Colon (tissue), 2 donors: ENCODE data around the gene TBP.
A peak's percentile ranks its signal among the peaks of the same experiment; 100 is the strongest.
"Not testable (repeated sequence)": the region's sequence is repeated elsewhere in the genome, so short reads cannot be mapped to it uniquely, and the experiment has no call there.

ENCODE experiments used
- FAIRE-seq: peaks from 2 replicates; lab custom pipeline; 2012; peaks lifted over from hg19 to GRCh38; lab: Jason Lieb, UNC
- donor health status: control.
- donor health status: control.

Gene TBP

GRCh38 chr6:170554013-170554795, at the start of gene TBP:
Gene TBP (plus strand): TSS chr6:170554369. CDS start chr6:170557030, 2,661 bp downstream.
- FAIRE-seq = peak; percentile 89

GRCh38 chr6:170504479-170504878, 49.7 kb upstream of the TBP start:
- FAIRE-seq = no peak

GRCh38 chr6:170505306-170505705, 48.9 kb upstream of the TBP start:
- no peak for FAIRE-seq

GRCh38 chr6:170506446-170506845, 47.7 kb upstream of the TBP start:
- no peak for FAIRE-seq

DNA sequence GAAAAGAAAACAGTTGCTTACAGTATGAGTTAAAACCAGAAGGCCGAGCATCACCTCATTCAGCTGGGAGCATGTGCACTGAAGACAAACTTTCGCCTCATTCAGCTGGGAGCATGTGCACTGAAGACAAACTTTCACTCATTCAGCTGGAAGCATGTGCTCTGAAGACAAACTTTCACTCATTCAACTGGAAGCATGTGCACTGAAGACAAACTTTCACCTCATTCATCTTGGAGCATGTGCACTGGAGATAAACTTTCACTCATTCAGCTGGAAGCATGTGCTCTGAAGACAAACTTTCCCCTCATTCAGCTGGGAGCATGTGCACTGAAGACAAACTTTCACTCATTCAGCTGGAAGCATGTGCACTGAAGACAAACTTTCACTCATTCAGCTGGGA, 46.4 kb upstream of the TBP start:
- FAIRE-seq = not testable (repeated sequence)

DNA sequence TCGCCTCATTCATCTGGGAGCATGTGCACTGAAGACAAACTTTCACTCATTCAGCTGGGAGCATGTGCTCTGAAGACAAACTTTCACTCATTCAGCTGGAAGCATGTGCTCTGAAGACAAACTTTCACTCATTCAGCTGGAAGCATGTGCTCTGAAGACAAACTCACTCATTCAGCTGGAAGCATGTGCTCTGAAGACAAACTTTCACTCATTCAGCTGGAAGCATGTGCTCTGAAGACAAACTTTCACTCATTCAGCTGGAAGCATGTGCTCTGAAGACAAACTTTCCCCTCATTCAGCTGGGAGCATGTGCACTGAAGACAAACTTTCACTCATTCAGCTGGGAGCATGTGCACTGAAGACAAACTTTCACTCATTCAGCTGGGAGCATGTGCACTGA, 45.9 kb upstream of the TBP start:
- not testable (repeated sequence) for FAIRE-seq

DNA sequence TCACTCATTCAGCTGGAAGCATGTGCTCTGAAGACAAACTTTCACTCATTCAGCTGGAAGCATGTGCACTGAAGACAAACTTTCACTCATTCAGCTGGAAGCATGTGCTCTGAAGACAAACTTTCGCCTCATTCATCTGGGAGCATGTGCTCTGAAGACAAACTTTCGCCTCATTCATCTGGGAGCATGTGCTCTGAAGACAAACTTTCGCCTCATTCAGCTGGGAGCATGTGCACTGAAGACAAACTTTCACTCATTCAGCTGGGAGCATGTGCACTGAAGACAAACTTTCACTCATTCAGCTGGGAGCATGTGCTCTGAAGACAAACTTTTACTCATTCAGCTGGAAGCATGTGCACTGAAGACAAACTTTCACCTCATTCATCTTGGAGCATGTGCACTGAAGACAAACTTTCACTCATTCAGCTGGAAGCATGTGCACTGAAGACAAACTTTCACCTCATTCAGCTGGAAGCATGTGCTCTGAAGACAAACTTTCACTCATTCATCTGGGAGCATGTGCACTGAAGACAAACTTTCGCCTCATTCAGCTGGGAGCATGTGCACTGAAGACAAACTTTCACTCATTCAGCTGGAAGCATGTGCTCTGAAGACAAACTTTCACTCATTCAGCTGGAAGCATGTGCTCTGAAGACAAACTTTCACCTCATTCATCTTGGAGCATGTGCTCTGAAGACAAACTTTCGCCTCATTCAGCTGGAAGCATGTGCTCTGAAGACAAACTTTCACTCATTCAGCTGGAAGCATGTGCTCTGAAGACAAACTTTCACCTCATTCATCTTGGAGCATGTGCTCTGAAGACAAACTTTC, 45.1 kb upstream of the TBP start:
- FAIRE-seq = not testable (repeated sequence)

GRCh38 chr6:170509723-170510018, 44.5 kb upstream of the TBP start:
- no peak for FAIRE-seq

- FAIRE-seq = no peak
Observed at GRCh38 chr6:170510631-170511030, 43.5 kb upstream of the TBP start.

- no peak for FAIRE-seq
Observed at GRCh38 chr6:170512249-170512648, 41.9 kb upstream of the TBP start.

GRCh38 chr6:170514908-170515307, 39.3 kb upstream of the TBP start:
- no peak for FAIRE-seq

GRCh38 chr6:170516783-170517616, 37.2 kb upstream of the TBP start:
- no peak for FAIRE-seq

GRCh38 chr6:170522565-170523183, 31.5 kb upstream of the TBP start:
- no peak for FAIRE-seq

GRCh38 chr6:170523256-170524171, 30.7 kb upstream of the TBP start:
- FAIRE-seq = no peak

- FAIRE-seq = no peak
Observed at GRCh38 chr6:170524172-170524502, 30.0 kb upstream of the TBP start.

DNA sequence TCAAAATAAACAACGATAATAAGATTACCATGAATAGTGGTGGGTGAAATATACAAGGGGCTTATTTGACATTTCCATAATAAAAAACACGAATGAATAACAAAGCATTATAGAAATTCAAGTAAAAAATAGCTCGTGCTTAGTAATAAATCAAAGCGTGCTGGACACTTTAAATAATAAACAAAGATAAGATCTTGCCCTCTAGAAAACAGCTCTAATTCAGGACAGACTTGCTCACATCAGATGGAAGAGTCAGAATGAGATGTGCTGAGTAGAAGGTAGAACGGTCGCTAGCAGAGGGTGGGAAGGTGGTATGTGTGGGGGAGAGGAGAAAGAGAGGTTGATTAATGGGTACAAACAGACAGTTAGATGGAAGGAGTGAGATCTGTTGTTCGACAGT, 28.4 kb upstream of the TBP start:
- no peak for FAIRE-seq

DNA sequence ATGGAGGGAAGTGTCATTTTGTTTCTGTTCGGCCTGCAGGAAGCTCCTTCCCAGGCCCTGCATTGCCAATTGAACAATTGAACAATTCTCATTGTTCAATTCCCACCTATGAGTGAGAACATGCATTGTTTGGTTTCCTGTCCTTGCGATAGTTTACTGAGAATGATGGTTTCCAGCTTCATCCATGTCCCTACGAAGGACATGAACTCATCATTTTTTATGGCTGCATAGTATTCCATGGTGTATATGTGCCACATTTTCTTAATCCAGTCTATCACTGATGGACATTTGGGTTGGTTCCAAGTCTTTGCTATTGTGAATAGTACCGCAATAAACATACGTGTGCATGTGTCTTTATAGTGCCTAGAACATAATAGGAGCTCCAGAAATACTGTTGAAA, 26.2 kb upstream of the TBP start:
- FAIRE-seq = not testable (repeated sequence)

GRCh38 chr6:170529839-170530469, 24.2 kb upstream of the TBP start:
- FAIRE-seq = no peak

DNA sequence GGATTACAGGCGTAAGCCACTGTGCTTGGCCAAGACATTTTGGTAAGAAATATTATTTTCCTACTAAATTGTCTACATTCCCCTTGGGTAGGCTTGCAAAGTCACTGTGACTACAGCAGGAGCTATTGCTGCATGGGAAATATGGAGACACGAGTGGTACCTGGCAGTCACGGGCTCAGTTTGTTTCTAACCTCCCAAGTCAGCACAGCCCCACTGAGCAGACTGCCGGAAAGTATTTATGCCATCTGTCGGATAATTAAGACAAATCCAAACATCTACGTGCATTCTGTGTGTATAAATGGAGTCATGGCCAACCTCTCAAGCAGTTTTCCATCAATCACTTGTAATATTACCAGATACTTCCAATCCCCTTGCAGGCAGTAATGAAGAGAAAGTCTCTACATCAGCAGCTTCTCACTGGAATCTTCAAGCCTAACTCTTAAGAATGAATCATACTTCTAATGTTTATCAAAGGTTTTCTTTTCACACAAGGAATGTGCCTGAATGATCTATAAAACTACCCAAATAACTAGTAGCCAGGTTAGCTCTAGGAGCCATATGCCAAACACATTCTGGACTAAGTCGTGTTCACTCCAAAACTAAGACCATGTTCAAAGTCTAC, 21.2 kb upstream of the TBP start:
- no peak for FAIRE-seq

DNA sequence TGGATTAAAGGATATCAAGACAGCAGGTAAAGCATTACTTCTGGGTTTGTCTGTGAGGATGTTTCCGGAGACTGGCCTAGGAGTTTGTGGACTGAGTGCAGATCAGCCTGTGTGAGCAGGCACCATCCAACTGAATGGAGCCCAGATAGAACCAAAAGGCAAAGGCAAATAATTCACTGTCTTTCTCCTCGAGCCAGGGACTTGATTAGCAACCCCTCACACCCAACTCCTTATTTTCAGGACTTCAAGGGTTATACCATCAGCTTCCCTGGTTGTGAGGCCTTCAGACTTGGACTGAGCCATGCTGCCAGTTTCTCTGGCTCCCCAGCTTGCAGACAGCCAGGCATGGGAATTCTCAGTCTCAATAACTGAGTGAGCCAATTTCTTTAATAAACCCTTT, 20.4 kb upstream of the TBP start:
- FAIRE-seq = no peak
